ENCODE data around the gene TTBK2. TPM values are rescaled to one million over a fixed set of nuclear protein-coding genes. Genes with fewer than 3 reads are reported as not detected.

TTBK2 gene
- total and polyA plus RNA-seq, 2 donors (not counting 3 experiments of a cell fraction or from before 2014, with no cell fraction given) = 4.4 to 17.1 TPM

DNA sequence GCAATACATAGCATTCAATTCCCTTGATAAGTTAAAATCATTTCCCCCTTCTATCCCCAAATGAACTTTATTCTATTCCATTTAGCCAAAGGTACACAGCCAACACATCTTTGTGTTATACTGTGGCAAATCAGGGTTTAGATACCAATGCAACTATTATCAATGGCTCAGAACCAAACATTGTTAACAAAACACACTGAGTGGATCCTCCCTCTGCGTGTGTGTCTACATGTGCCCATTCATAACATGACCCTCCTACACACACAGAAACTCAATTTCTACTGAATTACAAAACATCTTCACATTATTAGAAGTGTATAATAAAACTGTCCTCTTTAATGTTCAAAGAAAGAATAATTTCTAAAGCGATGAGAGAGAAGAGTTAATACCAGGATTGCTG is 1.3 kb downstream of the TTBK2 start:
- no peak overlapping the region for H3K27ac ChIP-seq (ENCODE audit: insufficient read depth, low read depth, low read length)
- ChIA-PET POLR2A (no interaction called here), CTCF (interaction anchor here (0.8 to 1.9 kb wide), 2 partner anchors 28 to 91 kb away, joined by 3 to 5 read pairs; no protein-coding TSS in a partner anchor)
- H4K20me1 ChIP-seq (replicated peaks; ENCODE audit: control insufficient read depth, extremely low read depth, insufficient read depth, low read length) = no peaks in the 10 kb centered on the region
- no peak overlapping the region for H2AFZ ChIP-seq (ENCODE audit: low read depth, low read length)
- BruUV-seq (replicated peaks) = no TSS peak
- H3K4me3 ChIP-seq (replicated peaks in 1 of 3; ENCODE audit: insufficient read depth in 1 of 3, low read depth in 1 of 3, low read length in 3 of 3) = peak overlapping the region; percentile 65 to 84 (median 82)
- no peaks in the 10 kb centered on the region for H3K27me3 ChIP-seq (ENCODE audit: control insufficient read depth in 2 of 2, insufficient read depth in 2 of 2, low read length in 2 of 2)
- no peaks in the 10 kb centered on the region for H3K9me3 ChIP-seq (replicated peaks; ENCODE audit: control insufficient read depth, insufficient read depth, low read length)
- no peak overlapping the region for H3K9ac ChIP-seq (replicated peaks; ENCODE audit: extremely low read depth, insufficient read depth, low read length)
- dilution Hi-C loops (cut with MboI; ENCODE audit: extremely low pct_ligation_motif_present, low sequenced_read_pairs) (no loop called here), intact Hi-C loops (cut with micrococcal nuclease) (no loop called here)
- FAIRE-seq = peak; percentile 18
- peak overlapping the region; percentile 81 for H3K4me2 ChIP-seq (ENCODE audit: insufficient read depth, low read length)
- H3K36me3 ChIP-seq (ENCODE audit: control insufficient read depth in 2 of 2, extremely low read depth in 1 of 2, insufficient read depth in 2 of 2, low read length in 2 of 2) = no peaks in the 10 kb centered on the region
- no peaks in the 10 kb centered on the region for H3K9me1 ChIP-seq (replicated peaks; ENCODE audit: control insufficient read depth, extremely low read depth, insufficient read depth, low read length)
- DNase-seq (ENCODE audit: low read depth, low spot score) = no peak
- peaks cover 26% of the 10 kb centered on the region for H3K4me1 ChIP-seq (ENCODE audit: control insufficient read depth, extremely low read depth, insufficient read depth, low read length)
- TF ChIP-seq FOS (IDR thresholded peaks at IDR 0.05; ENCODE audit: borderline replicate concordance, insufficient read depth, low read length) = no peak
- TF ChIP-seq, protein P1, sequence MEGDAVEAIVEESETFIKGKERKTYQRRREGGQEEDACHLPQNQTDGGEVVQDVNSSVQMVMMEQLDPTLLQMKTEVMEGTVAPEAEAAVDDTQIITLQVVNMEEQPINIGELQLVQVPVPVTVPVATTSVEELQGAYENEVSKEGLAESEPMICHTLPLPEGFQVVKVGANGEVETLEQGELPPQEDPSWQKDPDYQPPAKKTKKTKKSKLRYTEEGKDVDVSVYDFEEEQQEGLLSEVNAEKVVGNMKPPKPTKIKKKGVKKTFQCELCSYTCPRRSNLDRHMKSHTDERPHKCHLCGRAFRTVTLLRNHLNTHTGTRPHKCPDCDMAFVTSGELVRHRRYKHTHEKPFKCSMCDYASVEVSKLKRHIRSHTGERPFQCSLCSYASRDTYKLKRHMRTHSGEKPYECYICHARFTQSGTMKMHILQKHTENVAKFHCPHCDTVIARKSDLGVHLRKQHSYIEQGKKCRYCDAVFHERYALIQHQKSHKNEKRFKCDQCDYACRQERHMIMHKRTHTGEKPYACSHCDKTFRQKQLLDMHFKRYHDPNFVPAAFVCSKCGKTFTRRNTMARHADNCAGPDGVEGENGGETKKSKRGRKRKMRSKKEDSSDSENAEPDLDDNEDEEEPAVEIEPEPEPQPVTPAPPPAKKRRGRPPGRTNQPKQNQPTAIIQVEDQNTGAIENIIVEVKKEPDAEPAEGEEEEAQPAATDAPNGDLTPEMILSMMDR (IDR thresholded peaks at IDR 0.05; ENCODE audit: extremely low read depth in 1 of 2, insufficient read depth in 1 of 2, low read depth in 1 of 2, low read length in 2 of 2) = no peak
- no peak for TF ChIP-seq POLR2AphosphoS5 (IDR thresholded peaks at IDR 0.05; ENCODE audit: insufficient read depth, low read depth, low read length)
- TF ChIP-seq MYC (IDR thresholded peaks at IDR 0.05; ENCODE audit: low read depth, low read length) = no peak
- no peak for TF ChIP-seq MAX (IDR thresholded peaks at IDR 0.05; ENCODE audit: insufficient read depth, insufficient read length)
- TF ChIP-seq POLR2A (IDR thresholded peaks at IDR 0.05; ENCODE audit: low read depth, low read length) = no peak
- TF ChIP-seq JUN (IDR thresholded peaks at IDR 0.05; ENCODE audit: borderline replicate concordance, insufficient read depth, insufficient read length, low read depth) = no peak
- TF ChIP-seq EZH2 (IDR thresholded peaks at IDR 0.05; ENCODE audit: borderline replicate concordance, low read depth, low read length, severe bottlenecking) = no peak
- no peak for TF ChIP-seq GATA2 (IDR thresholded peaks at IDR 0.05; ENCODE audit: insufficient read depth, insufficient read length, low read depth, low read length)
- peaks cover 3% of the 10 kb centered on the region for H3K79me2 ChIP-seq (ENCODE audit: control insufficient read depth, insufficient read depth, low read length)
